ENCODE data around the gene SBK2.
"Not testable (repeated sequence)": the region's sequence is repeated elsewhere in the genome, so short reads cannot be mapped to it uniquely, and the experiment has no call there.

SBK2 gene

GRCh38 chr19:55502197-55502952 lies 34.6 kb downstream of the SBK2 start:
- no peak for DNase-seq (ENCODE audit: low read depth)

- no peak for DNase-seq (ENCODE audit: low read depth)
These were observed 36.5 kb downstream of the SBK2 start for GRCh38 chr19:55500368-55500952.

- DNase-seq (ENCODE audit: low read depth) = no peak
These were observed 38.6 kb downstream of the SBK2 start for GRCh38 chr19:55498246-55498840.

- no peak for DNase-seq (ENCODE audit: low read depth)
These were observed 39.2 kb downstream of the SBK2 start for GRCh38 chr19:55497763-55498162.

- not testable (repeated sequence) for DNase-seq (ENCODE audit: low read depth)
These were observed 40.1 kb downstream of the SBK2 start for GRCh38 chr19:55496820-55497219.

GRCh38 chr19:55495646-55496349 lies 41.1 kb downstream of the SBK2 start:
- DNase-seq (ENCODE audit: low read depth) = no peak

GRCh38 chr19:55494172-55494761 lies 42.7 kb downstream of the SBK2 start:
- DNase-seq (ENCODE audit: low read depth) = peak; percentile 45

- no peak for DNase-seq (ENCODE audit: low read depth)
These were observed 43.2 kb downstream of the SBK2 start for GRCh38 chr19:55493645-55494171.

GRCh38 chr19:55493052-55493644 lies 43.8 kb downstream of the SBK2 start:
- peak; percentile 35 for DNase-seq (ENCODE audit: low read depth)

- no peak for DNase-seq (ENCODE audit: low read depth)
These were observed 44.5 kb downstream of the SBK2 start for GRCh38 chr19:55492362-55492944.

GRCh38 chr19:55491546-55492360 lies 45.2 kb downstream of the SBK2 start:
- DNase-seq (ENCODE audit: low read depth) = no peak

- DNase-seq (ENCODE audit: low read depth) = no peak
These were observed 46.2 kb downstream of the SBK2 start for GRCh38 chr19:55490478-55491432.

GRCh38 chr19:55489711-55490477 lies 47.0 kb downstream of the SBK2 start:
- DNase-seq (ENCODE audit: low read depth) = no peak

- no peak for DNase-seq (ENCODE audit: low read depth)
These were observed 47.8 kb downstream of the SBK2 start for GRCh38 chr19:55488986-55489710.

- no peak for DNase-seq (ENCODE audit: low read depth)
These were observed 48.8 kb downstream of the SBK2 start, which contains the start of gene SSC5D for GRCh38 chr19:55487924-55488687. TSS of gene SSC5D (plus strand) at chr19:55488436. CDS start at chr19:55488590, 154 bp downstream.

GRCh38 chr19:55486971-55487923 lies 49.7 kb downstream of the SBK2 start:
- peak; percentile 78 for DNase-seq (ENCODE audit: low read depth)
